T-helper 2 cell (primary cell): ENCODE data around the gene AUNIP.

Experiments used
- DNase-seq, 5 experiments: peaks; one replicate each; pipeline versions ENCODE4 v3.0.0 to v3.0.0-alpha.2; 2012 to 2022
- total RNA-seq, 2 donors: gene quantifications; one replicate each; lab custom pipeline; 2026; lab: John Stamatoyannopoulos, UW

Gene AUNIP, protein sequence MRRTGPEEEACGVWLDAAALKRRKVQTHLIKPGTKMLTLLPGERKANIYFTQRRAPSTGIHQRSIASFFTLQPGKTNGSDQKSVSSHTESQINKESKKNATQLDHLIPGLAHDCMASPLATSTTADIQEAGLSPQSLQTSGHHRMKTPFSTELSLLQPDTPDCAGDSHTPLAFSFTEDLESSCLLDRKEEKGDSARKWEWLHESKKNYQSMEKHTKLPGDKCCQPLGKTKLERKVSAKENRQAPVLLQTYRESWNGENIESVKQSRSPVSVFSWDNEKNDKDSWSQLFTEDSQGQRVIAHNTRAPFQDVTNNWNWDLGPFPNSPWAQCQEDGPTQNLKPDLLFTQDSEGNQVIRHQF
- 0.31 to 1.1 reads per million in 2 donors for total RNA-seq

DNA sequence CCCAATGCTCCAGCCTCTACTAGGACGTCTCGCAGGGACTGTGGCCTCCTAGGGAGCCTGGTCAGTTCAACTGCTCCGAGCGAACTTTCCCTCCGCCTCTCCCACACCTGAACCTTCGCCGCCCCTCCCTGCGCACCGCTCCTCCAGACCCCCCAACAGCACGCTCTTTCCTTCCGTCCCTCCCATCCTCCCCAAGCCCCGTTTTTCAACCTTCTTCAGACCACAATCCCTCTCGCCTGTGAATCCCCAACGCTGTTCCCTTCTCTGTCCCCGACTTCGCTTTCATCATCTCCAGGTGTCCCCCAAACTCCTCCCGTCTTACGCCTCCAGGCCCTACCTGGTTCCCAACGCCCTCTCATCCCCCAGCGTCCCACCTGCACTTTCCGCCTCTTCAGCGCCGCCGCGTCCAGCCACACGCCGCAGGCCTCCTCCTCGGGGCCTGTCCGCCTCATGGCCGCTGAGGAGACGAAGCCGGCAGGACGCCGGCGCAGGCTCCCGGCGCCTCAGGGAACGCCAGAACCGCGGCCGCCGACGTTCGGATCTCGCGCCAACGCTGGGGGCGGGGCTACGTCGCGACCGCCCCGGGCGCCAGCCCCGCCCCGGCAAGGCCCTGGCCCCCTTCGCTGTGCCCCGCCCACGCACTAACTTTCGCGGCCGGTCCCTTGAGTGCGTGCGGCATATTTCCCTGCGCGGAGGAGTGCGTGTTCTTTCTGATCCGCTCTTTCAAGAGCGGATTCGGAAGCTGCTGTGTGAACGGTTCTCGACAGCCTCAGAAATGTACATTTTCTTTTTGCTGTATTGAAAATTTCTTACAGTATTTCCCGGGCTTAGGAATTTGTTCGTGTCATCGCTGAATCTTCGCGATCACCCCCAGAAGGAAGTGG lies at the start of gene AUNIP:
TSS of gene AUNIP (minus strand) at position 552 of the 884 bp plus-strand sequence. CDS start at position 452, 100 bp downstream.
- peak; percentile 79 to 91 (median 83) for DNase-seq

DNA sequence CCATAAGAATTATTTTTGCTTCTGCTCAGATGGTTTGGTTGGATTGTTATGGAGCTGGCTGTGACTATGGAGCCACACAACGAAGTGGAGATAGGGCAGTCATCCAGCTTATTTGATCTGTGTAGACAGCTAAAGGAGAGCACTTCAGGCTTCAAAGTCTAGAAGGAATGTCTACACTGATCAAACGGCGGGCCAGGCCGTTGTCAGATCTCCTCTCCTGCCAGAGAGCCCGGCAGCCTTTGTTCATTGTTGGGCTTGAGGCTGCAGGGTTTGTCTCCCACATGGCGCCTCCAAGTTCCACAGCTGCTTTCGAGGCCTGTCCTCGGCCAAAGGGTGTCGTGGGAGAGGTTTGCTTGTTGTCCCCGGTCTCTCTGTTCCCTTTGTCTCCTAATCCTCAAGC lies 49.8 kb upstream of the AUNIP start:
- DNase-seq: no peak

DNA sequence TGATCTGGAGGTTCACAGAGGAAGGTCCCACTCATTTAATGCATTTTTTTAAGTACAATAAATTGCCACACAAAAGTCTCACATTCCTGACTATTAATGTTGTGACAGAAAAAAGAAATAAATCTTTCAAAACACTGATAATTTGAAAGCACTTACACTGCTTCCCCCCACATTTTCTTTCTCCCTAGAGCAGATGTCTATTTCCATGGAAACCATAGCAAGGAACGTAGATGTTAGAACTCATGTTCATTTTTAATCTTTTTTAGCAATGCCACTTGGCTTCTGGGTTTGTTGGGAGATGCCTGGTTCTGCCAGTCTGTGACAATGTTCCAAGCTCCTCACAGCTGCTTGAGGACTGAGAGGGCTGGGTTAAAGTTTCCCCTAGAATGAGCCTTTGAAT lies 48.9 kb upstream of the AUNIP start:
- DNase-seq: no peak

DNA sequence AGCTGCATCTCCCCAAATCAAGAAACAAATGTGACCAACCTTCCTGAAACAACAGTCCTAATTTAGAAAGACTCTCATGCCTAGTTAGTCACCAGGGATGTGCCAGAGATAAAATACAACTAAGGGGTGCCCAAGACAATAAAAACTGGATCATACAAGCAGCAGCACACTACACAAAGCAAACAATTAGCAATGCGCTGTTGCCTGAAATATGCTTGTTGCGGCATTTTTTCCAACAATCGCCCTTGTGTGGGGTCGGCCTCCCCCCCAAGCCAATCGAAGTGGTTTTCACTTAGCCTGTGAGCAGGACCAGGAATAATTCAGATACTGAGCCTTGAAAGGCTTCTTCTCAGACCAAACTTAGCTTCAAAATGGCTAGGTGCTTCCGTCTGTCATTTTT lies 48.3 kb upstream of the AUNIP start:
- no peak for DNase-seq

DNA sequence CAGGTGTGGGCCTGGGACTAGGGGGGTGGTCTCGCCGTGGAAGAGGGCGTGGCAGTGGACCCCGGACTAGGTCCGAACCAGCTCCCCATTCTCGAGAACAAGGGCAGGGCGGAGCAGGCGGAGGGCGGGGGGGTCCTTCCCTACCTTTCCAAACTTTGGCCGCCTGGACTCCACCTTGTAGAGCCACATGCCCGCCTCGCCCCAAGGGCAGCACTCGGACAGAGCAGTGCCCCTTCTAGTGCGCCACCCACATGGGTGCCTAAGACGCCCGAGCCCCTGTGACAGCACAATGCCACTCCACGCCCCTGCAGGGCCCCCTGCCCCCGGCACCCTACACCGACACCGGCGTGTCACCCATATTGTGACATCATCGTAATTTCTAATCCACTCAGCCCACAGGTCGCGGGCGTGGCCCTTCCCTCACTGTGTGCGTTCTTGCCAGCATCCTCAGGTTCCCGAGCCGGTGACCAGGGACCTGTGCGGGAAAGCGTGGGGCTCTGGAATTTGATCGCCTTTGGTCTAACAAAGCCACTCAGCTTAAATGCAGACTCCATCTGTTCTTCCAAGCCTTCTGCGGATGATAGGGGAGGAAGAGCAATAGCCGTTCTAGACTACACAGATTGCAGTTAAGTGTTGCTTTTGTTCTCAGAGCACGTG lies 47.5 kb upstream of the AUNIP start:
- DNase-seq: peak; percentile 17 to 31 (median 19)

DNA sequence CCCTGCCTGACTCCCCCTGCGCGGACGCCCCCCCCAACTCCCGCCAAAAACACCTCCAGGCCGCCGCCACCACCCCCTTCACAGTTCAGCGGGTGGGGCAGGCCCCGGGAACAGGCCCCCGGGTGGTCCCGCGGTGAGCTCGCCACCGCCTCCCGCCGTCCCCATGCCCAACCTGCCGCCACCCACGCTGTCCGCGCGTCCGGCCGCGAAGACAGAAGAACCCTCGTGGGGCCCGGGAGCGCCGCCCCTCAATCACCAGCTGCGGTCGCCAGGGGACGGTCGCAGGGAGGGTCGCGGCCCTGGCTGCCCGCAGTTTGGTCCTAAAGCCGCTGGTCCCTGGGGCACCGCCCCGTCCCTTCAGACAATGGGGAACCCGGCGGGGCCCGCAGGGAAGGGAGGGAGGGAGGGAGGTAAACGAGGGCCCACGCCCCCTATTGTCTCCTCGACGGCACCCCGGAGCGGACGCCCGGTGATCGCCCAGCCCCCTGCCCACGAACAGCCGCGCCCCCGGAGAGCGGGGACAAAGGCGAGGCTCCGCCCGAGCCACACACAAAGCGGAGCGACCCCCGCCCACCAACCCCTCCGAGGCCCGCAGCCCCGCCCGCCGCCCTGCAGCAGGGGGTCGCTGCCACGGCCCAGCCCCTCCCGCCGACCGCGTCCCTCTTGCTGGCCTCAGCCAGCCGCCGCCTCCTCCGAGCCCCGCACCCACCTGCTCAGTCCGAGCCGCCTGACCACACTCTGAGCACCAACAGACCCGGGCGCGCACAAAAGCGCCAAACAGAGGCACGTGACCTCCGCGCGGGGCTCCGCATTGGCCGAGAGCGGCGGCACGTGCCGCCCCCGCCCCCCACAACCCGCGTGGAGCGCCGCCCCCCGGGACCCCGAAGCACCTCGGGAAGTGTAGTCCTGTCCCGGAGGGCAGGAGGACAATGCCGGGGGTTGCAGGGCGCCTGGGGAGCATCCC lies 46.7 kb upstream of the AUNIP start, which contains the start of gene STMN1:
TSS of gene STMN1 (minus strand) at position 740 of the 964 bp plus-strand sequence. CDS start 1,743 bp downstream, outside the sequence.
- peak; percentile 65 to 96 (median 85) for DNase-seq

DNA sequence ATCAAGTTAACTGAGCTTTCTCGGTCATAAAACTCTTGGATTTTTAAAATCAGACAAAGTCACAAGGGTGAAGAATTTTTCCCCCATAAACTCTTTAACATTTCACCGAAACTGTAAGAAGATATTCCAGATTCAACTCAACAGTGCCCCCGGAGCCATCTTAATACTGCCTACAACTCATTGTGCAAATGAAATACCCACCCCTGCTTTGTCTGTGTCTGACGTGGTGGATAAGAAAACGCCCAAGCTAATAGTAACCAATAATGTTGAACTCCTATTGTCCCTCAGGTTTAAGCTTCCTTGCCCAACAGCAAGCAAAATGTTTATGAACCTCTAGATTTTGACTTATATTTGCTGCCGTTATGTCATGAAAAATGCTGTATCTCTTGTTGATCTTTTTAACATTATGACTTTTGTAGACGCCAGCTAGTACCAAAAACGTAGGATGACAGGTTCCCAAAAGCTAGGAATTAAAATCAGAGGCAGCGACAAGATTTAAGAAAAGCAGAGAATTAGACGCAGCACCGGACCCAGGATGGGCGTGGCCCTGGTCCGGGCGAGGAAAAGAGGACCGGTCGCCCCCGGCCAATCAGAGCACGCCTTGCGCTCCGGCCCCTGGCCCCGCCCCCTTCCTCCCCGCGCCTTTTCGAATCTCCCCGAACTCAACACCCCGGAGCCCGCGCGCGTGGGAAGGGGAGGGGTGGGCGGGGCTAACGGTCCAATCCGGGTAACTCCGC lies 45.9 kb upstream of the AUNIP start:
- DNase-seq: peak; percentile 71 to 95 (median 87)

DNA sequence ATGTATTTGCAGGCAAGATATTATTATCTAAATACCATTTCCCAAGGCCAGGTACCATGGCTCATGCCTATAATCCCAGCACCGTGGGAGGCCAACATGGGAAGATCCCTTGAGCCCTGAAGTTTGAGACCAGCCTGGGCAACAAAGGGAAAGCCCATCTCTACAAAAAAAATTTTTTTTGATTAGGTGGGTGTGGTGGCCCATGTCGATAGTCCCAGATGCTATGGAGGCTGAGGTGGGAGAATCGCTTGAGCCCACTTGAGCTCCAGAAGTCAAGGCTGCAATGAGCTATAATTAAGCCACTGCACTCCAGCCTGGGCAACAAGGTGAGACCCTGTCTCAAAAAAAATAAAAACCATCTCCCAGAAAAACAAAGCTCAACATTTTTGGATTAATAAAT lies 44.7 kb upstream of the AUNIP start:
- no peak for DNase-seq

DNA sequence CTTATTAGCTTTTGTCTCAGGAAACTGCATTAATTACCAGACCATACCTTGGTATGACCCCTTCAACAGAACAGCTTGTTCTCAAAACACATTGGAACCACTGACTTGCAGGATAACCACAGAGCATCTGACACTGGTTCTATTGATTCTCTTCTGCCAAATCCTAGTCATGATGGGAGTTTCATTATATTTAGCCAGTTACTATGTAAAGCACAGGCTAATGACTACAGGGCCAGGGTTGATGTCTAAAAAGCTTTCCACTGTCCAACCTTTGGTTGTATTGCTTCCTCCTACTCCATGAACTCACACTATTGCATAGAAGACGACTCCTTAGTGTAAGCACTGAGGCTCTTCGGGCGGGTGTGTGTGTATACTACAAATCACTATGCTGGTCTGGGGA lies 43.2 kb upstream of the AUNIP start:
- no peak for DNase-seq

DNA sequence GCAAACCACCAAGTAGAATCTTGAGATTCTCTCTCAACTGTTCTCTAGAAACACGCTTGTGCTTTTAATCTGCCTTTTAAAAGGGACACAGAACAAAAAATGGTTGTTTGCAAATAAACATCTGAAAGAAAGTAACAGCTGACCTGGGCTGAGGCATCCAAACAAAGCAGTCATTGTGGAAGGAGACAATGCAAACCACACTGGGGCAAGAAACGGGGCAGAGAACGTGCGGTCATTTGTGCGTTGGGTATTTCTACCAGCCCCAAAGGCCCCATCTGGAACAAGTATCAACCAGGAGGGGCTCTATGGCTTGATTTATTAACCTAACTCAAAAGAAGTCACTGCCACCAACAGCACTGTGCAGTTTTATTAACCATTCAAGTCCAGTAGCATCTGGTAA lies 41.0 kb upstream of the AUNIP start:
- no peak for DNase-seq

DNA sequence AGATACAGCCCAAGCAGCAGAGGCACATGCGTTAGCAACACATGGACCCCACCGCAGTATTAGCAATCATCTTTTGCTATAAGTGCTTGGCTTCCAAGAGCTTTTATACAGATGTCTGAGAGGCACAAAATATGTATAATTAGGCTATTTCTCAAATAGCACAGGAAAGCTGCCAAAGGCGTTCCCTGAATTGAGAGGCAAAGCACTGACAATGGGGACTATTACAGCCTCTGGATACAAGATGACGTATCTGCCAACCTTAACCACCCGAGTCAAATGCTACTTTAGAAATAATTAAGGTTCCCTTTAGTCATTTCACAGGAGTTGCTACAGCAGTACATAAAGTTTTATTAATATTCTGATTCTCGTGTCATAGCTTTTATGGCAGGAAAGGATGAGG lies 40.5 kb upstream of the AUNIP start:
- DNase-seq: no peak

DNA sequence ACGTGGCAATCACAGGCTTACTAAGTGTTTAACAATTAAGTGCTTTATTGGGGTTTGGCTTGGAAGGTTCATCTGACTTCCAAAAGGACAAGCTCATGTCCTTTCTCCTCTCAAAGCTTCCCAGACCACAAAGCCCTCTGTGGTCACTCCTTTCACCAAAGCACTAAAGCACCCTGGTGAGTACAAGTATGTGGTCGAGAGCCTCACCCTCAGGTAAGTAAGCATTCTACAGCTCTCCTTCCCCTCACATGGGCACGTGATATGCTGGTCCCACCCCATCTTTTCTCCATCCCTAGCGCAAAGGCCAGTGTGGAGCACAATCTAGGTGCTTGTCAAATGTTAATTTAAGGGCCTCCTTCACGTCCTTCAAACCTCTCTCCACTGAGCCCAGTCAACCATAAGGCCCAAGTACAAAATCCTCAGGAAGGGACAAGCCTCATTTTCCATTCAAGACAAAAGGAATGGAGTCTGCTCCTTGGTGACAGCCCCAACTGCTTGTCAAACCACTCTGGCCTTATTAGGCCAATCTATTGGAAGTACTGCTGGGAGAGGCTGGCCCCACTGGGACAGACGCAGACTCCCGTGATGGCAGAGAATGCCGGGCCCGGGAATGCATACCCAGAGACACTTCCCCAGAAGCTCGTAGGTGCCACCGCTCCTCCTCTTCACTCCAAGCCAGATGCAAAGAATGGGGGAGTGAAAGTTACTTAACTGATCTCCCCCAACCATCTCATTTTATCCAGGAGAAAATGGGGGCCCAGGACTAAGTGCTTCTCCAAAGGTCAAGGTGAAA lies 39.2 kb upstream of the AUNIP start:
- no peak for DNase-seq

DNA sequence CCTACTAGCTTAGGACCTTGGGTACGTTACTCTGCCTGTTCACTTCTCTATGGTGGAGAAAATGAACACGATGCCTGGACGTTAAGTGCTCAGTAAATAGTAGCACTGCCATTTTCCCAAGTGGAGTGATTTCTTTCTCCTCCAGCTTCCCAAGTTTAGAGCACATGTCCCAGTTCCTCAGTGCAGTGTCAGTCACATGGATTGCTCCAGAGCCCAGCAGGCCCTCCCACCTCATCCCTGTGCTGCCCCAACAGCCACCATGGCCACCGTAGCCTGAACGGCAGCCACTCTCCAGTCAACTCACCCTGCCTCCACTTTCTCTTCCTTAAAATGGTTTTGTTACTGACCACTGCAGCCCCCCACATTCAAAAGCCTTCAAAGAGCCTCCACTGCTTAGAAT lies 38.5 kb upstream of the AUNIP start:
- no peak for DNase-seq

DNA sequence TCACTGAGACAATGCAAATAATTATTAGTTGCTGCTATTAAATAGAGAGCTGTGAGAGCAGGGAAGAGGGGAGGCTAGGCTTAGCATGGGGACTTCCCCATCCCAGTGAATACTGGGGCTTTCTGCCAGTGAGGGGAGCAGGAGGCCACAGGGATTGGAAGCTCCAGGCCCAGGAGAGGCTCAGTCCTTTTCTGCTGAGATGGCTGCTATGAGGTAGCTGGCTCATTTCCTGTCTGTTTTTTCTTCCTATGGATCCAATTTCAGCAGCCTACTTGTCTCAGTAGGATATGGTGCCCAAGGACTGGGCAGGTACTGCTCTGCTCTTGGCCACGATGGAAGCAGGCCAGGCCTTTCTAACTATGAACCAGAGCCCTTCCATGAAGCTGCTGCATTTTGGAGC lies 37.0 kb upstream of the AUNIP start:
- DNase-seq: no peak

DNA sequence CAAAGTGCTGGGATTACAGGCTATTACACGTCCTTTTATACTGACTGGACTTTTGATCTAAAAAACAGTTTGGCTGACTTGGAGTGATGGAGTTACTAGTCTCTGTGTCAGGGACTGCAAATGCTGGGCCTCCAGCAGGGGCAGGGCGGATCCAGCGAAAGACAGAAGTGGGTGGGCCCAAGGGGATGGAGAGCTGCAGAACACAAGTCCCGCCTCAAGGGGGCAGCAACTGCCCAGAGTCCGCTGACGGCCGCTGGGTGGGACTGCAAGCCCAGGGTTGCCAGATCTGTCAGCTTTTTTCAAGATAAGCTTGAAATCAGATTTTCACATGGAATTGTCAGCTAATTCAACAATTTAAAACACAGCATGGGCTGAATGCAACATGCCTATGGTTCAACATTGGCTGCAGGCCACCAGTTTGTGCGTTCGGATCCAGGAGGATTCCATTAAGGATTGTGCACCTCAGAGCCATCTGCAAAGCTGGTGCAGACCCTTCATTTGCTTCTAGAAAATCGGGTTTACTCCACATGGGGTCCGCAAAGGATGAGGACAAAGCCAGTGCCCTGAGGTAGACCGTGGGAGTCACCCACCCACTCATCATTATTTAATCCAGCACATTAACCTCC lies 36.2 kb upstream of the AUNIP start:
- peak; percentile 76 to 91 (median 83) for DNase-seq

DNA sequence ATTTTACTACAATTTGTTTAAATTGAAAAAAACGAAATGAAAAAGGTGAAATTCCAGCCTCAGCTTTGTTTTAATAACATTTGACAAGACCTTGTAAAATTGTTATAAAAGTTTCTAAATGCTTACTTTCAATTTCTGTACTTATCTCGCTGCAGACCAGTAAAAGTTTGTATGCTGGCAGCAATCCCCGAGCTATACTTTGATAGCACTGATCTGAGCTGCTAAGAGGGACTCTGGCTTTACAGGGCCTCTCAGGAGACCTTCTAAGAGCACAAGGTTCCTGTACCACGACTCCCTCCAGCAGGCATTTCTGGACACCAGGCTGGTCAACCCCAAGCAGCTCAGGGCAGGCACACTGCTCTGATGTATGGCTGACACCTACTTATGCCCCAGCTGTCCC lies 33.9 kb upstream of the AUNIP start:
- DNase-seq: no peak

DNA sequence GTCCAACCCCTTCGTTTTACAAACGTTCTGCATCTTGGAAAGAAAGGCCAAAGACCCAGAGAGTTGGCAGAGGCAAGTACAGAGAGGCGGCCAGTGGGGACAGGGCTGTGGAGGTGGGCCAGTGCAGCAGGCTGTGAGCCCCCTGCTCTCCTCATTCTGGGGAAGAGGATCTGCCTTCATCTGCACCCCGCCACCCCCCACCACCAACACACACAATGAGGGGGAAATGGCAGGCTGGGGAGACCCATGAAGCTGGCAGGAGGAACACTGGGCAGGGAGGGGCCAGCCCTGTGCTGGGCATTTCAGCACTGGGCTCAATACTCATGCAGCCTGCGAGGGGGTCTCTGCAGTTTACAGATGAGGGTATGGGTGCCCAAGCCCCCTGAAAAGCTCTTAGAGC lies 32.3 kb upstream of the AUNIP start:
- no peak for DNase-seq

DNA sequence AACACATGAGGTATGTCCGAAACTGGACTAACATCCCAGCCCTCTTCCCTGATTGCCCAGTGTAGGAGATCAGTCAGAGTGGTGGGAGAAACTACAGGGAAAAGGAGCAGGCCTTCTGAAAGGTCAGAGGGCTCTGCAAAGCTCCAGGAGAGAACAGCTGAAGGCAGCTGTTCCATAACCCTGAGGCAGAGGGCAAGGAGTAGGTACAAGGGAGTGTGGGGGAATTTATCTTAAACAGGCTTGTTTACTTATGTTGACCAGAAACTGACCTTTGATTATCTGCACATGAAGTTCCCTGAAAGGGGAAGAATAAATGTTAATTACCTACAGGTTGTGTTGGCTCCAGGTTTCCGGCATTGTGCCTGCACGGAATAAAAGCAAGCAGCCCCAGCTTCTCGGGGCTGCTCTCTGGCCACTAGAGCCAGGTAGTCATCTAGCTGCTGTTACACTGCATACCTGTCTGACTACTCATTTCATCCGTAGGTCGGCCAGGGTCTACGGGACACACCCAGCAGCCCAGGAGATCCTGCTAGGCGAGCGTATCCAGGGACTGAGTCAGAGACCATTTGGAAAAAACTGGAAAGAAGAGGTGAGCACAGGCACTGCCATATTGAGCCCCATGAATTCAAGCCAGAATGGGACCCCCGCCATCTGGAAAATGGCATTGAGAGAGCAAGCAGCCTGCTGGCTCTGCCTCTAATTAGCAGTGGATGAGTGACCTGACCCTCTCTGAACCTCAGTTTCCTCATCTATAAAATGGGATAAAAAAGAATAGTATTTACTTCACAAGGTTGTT lies 31.2 kb upstream of the AUNIP start:
- DNase-seq: no peak

DNA sequence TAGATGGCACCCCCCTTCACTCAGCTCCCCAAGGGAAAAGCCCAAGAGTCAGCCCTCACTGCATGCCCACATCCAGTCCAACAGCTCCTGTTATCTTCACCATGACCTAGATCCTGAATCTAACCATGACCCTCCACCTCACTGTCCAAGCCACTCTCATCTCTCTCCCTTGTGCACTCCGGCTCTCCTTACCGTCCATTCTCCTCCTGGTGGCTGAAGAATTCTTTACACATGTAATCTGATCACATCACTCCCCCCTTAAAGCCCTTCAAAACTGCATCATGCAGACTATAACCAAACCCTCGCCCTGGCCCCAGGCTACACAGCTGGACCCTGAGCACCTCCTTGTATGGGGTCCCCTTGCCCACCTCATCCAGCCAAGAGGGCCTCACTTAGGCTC lies 30.2 kb upstream of the AUNIP start:
- DNase-seq: no peak
